Right lobe of liver (tissue), 4 donors: ENCODE measurements around the gene GRIN3B.

Experiments used
- CTCF ChIP-seq, 4 donors: fragments of 200-600 bp in 3 of 4; fragments of 450-650 bp in 1 of 4; IDR thresholded peaks; one replicate each; pipeline versions ENCODE4 v1.5.1 to v1.8.0; 2016 to 2022; ENCODE audit warnings: antibody characterized with exemption in 4 of 4, mild to moderate bottlenecking in 2 of 4
- POLR2A ChIP-seq: fragments of 450-650 bp; IDR thresholded peaks from one replicate; pipeline ENCODE4 v1.6.1; 2017; ENCODE audit warnings: antibody characterized with exemption, mild to moderate bottlenecking
- donor health status: DM: no; HTN: no; CAD: no.
- donor health status: DM: no; HTN: no; CAD: no.
- donor health status: DM: no; HTN: yes; CAD: no.

GRCh38 chr19:1017115-1017905 is 17.1 kb downstream of the GRIN3B start:
- TF ChIP-seq CTCF (IDR thresholded peaks at IDR 0.05) (no peak), POLR2A (no peak)
